Erythroblast (primary cell): ENCODE results near the gene DENND5B.

Source experiments
- GATA1 ChIP-seq: IDR thresholded peaks from 2 replicates; pipeline ENCODE4 v1.6.1; 2011; ENCODE audit warnings: low read depth, mild to moderate bottlenecking, control low read depth, low read length, moderate library complexity
- POLR2A ChIP-seq: IDR thresholded peaks from 2 replicates; pipeline ENCODE4 v1.6.1; 2011; ENCODE audit warnings: mild to moderate bottlenecking, low read length

DNA sequence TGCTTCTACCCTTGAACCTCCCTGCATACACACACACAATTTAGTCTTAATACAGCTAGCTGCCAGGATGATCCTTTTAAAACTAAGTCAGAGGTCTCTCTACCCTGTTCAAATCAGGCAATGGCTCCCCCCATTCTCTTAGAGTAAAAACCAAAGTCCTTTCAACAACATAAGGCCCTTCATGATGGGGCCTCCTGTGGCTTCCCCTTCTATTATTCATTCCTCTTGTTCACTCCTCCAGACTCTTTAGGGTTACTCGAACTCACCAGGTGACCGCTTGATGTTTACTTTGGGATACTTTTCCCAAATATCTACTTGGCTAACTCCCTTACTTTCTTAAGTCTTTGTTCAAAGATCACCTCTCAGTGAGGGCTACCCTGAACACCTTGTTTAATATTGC, 30.4 kb downstream of the DENND5B start:
- TF ChIP-seq POLR2A = no peak
- TF ChIP-seq GATA1 = no peak
